Lung (tissue), 12 donors: ENCODE results near the gene BRWD1. TPM values are rescaled to one million over a fixed set of nuclear protein-coding genes. Genes with fewer than 3 reads are reported as not detected.
A peak's percentile ranks its signal among the peaks of the same experiment; 100 is the strongest.

Experiments
- ATAC-seq: fragments of 200-7000 bp; cut with Tn5 transposase; one replicate; pipeline ENCODE4 v1.9.1; 2020; ENCODE audit warnings: moderate number of reproducible peaks; ENCODE audit not compliant: insufficient read depth, low FRiP score
- DNase-seq, 3 donors: peaks; one replicate each; pipeline ENCODE4 v3.0.0-alpha.2; 2013 to 2017
- H3K27ac ChIP-seq, 2 donors: one replicate each; pipeline ENCODE4 v1.5.1; 2013; ENCODE audit warnings: mild to moderate bottlenecking in 2 of 2, moderate library complexity in 2 of 2, control low read depth in 1 of 2, inconsistent platforms in 1 of 2, low read depth in 1 of 2, low read length in 1 of 2
- H3K27me3 ChIP-seq, 3 donors: one replicate each; pipeline ENCODE4 v1.5.1; 2013; ENCODE audit warnings: low read length in 2 of 3; ENCODE audit not compliant: control insufficient read depth in 3 of 3, insufficient read depth in 3 of 3
- H3K36me3 ChIP-seq, 4 donors: one replicate each; pipeline ENCODE4 v1.5.1; 2013; ENCODE audit warnings: low read length in 4 of 4, mild to moderate bottlenecking in 1 of 4, moderate library complexity in 1 of 4; ENCODE audit not compliant: control insufficient read depth in 4 of 4, insufficient read depth in 4 of 4
- H3K4me1 ChIP-seq, 5 donors: one replicate each; pipeline ENCODE4 v1.5.1; 2013; ENCODE audit warnings: low read length in 5 of 5, mild to moderate bottlenecking in 2 of 5, moderate library complexity in 1 of 5; ENCODE audit not compliant: control insufficient read depth in 5 of 5, insufficient read depth in 5 of 5
- H3K4me3 ChIP-seq: one replicate; pipeline ENCODE4 v1.5.1; 2013; ENCODE audit warnings: mild to moderate bottlenecking, control low read depth, moderate library complexity
- H3K9ac ChIP-seq, 2 donors: one replicate each; pipeline ENCODE4 v1.5.1; 2013; ENCODE audit warnings: low read length in 2 of 2, control low read depth in 1 of 2; ENCODE audit not compliant: insufficient read depth in 1 of 2
- H3K9me3 ChIP-seq, 4 donors: one replicate each; pipeline ENCODE4 v1.5.1; 2013; ENCODE audit warnings: low read length in 3 of 4, mild to moderate bottlenecking in 1 of 4, moderate library complexity in 1 of 4; ENCODE audit not compliant: control insufficient read depth in 4 of 4, insufficient read depth in 3 of 4
- WGBS, 2 donors: extraction: QIAGEN DNeasy Blood & Tissue Kit; methylation state at CpG; one replicate each; pipeline ENCODE4 v1.1.7; 2013; 5-methylcytosine and 5-hydroxymethylcytosine counted together
- polyA plus RNA-seq, 2 donors: library from polyadenylated mRNA; stranded (reverse); fragments of 200-250 nt; gene quantifications; one replicate each; pipeline ENCODE4 v1.2.1, GENCODE V29; 2013
- total RNA-seq, 2 donors: library from RNA; depleted of rRNA in 1 of 2; stranded (reverse); fragments of >200 nt in 1 of 2; gene quantifications; one replicate each; pipeline ENCODE4 v1.2.1, GENCODE V29; 2014 to 2021
- TF ChIP-seq, protein P1 (sequence below): IDR thresholded peaks from 2 replicates; pipeline ENCODE4 v1.5.1; 2012; ENCODE audit warnings: mild to moderate bottlenecking; ENCODE audit errors: control extremely low read depth, extremely low read depth
- donor health status: control.
- donor health status: control.
- donor health status: Bipolar disorder and iron deficiency.
- donor health status: healthy.
- donor health status: DM: yes; HTN: yes; CAD: no.

The BRWD1 gene
- total and polyA plus RNA-seq, 4 donors, result 9.5 to 145 (median 20.1) TPM

DNA sequence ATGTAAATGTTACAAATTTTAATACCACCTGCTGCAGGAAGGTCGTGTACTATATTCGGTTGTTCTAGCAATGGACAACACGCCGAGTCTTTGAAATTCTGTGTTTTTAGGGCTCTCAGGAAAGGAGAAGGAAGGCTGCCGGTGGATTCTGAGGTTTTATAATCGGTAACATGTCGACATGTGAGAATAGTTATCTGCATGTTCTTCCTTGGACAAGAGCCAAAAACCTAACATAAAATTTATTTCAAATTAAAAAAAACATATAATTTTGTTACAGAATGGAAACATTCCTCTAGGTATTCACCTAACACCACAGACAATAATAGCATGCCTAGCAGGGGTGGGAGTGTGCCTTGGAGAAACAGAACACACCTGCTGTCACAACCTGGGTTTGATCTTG, 135.0 kb downstream of the BRWD1 start:
- no peaks in the 10 kb centered on the region for H3K9me3 ChIP-seq

DNA sequence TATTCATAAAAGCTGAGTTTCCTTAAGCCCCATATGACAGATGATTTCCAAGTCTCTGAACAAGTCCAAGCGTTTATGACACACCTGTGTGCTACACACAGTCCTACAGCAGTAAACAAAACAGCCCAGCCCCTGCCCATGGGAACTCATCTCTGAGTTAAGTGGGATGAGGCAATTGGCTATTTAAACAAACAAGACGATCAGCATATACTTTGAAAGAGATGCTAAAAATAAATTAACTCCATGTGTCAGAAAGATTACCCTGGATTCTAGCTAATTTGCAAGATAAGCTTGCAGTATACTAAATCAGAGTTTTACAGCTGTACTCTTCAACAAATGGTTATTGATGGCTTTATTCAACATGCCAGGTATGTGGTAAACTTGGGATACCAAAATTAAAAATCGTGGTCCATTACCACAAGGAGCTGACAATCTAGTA, 137.1 kb downstream of the BRWD1 start:
- H3K4me1 ChIP-seq, result peaks cover 0 to 1% (median 0%) of the 10 kb centered on the region in 5 donors
- peaks cover 2 to 15% (median 9%) of the 10 kb centered on the region in 4 donors for H3K36me3 ChIP-seq
- no peaks in the 10 kb centered on the region for H3K27me3 ChIP-seq
- no peaks in the 10 kb centered on the region for H3K9me3 ChIP-seq
- no peak overlapping the region for H3K4me3 ChIP-seq
- TF ChIP-seq, protein P1, sequence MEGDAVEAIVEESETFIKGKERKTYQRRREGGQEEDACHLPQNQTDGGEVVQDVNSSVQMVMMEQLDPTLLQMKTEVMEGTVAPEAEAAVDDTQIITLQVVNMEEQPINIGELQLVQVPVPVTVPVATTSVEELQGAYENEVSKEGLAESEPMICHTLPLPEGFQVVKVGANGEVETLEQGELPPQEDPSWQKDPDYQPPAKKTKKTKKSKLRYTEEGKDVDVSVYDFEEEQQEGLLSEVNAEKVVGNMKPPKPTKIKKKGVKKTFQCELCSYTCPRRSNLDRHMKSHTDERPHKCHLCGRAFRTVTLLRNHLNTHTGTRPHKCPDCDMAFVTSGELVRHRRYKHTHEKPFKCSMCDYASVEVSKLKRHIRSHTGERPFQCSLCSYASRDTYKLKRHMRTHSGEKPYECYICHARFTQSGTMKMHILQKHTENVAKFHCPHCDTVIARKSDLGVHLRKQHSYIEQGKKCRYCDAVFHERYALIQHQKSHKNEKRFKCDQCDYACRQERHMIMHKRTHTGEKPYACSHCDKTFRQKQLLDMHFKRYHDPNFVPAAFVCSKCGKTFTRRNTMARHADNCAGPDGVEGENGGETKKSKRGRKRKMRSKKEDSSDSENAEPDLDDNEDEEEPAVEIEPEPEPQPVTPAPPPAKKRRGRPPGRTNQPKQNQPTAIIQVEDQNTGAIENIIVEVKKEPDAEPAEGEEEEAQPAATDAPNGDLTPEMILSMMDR, result no peak
- no peak overlapping the region for H3K27ac ChIP-seq
- DNase-seq (no peak), ATAC-seq (no peak)
- H3K9ac ChIP-seq, result no peak overlapping the region
- 34 to 41% methylated on average over 3 of the region's 3 CpGs for WGBS, 2 donors

More for the DNA sequence above, 135.0 kb downstream of the BRWD1 start:
- DNase-seq (no peak), ATAC-seq (no peak)
- H3K36me3 ChIP-seq, result peaks cover 2 to 13% (median 8%) of the 10 kb centered on the region in 4 donors
- peaks cover 2 to 12% (median 8%) of the 10 kb centered on the region in 5 donors for H3K4me1 ChIP-seq
- H3K27me3 ChIP-seq, result no peaks in the 10 kb centered on the region
- TF ChIP-seq, protein P1, result no peak
- H3K9ac ChIP-seq, result no peak overlapping the region
- H3K4me3 ChIP-seq, result no peak overlapping the region
- 48 to 80% methylated on average over 7 of the region's 7 CpGs for WGBS, 2 donors
- H3K27ac ChIP-seq, result no peak overlapping the region

DNA sequence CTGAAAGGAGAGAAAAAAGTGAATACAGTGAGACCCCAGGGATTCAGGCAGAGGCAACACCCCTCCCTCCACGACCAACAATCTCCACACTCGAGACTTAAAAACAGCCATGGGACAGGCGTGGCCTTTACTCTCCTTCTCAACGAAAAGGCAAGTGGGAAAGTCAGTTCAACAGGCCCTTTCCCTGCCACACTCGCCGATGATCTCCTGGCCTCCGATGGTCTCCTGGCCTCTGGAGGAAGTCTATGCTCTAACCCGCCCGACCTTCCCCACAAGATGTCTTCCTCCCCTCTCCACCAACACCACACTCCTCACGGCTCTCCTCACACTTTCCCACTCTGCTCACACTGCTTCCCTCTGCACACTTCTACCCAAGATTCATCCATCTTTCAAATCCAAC, 137.8 kb downstream of the BRWD1 start:
- no peak for ATAC-seq
- no peak overlapping the region for H3K4me3 ChIP-seq
- H3K36me3 ChIP-seq, result peaks cover 2 to 20% (median 10%) of the 10 kb centered on the region in 4 donors
- no peak for DNase-seq
- TF ChIP-seq, protein P1, result no peak
- peaks cover 0 to 2% (median 0%) of the 10 kb centered on the region in 4 donors for H3K9me3 ChIP-seq
- H3K9ac ChIP-seq, result no peak overlapping the region
- WGBS, 2 donors, result 85% methylated on average over 10 of the region's 10 CpGs
- H3K27ac ChIP-seq, result no peak overlapping the region
- H3K27me3 ChIP-seq, result no peaks in the 10 kb centered on the region
- no peaks in the 10 kb centered on the region for H3K4me1 ChIP-seq

DNA sequence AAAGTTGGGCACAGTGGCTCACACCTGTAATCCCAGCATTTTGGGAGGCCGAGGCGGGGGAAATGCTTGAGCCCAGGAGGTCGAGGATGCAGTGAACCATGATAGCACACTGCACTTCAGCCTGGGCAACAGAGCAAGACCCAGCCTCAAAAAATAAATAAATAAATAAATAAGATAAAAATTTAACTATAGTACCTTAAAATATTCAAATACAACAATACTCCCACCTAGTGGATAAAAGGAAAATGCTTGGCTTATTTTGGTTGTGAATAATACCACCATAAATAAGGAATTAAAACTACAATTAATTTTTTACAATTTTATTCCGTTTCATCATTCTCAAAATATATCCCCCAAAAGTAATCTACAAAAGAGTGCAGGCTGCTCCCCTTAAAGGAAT, 138.3 kb downstream of the BRWD1 start:
- TF ChIP-seq, protein P1, result no peak
- H3K4me3 ChIP-seq, result no peak overlapping the region
- DNase-seq, result peak in 2 of 3 donors; percentile 49 to 57
- no peak for ATAC-seq
- no peaks in the 10 kb centered on the region for H3K4me1 ChIP-seq
- no peaks in the 10 kb centered on the region for H3K27me3 ChIP-seq
- no peak overlapping the region for H3K27ac ChIP-seq
- peaks cover 2 to 20% (median 10%) of the 10 kb centered on the region in 4 donors for H3K36me3 ChIP-seq
- H3K9ac ChIP-seq, result no peak overlapping the region
- 88 to 91% methylated on average over 4 of the region's 4 CpGs for WGBS, 2 donors
- H3K9me3 ChIP-seq, result peaks cover 0 to 2% (median 0%) of the 10 kb centered on the region in 4 donors
